Right renal cortex interstitium (tissue), 3 donors: ENCODE results near the gene ULK4. TPM values are rescaled to one million over a fixed set of nuclear protein-coding genes. Genes with fewer than 3 reads are reported as not detected.
"Not testable (repeated sequence)": the region's sequence is repeated elsewhere in the genome, so short reads cannot be mapped to it uniquely, and the experiment has no call there.

Source experiments
- DNase-seq, 3 donors: peaks; one replicate each; pipeline ENCODE4 v3.0.0-alpha.2; 2013; ENCODE audit warnings: low read depth in 3 of 3, low spot score in 2 of 3
- polyA plus RNA-seq, 3 donors: library from polyadenylated mRNA; unstranded; fragments of 120-200 nt; gene quantifications; one replicate each; pipeline ENCODE4 v1.2.1, GENCODE V29; 2013; ENCODE audit not compliant: insufficient read length in 3 of 3

The ULK4 gene
- polyA plus RNA-seq, 3 donors: 4.7 to 5.3 (median 4.8) TPM

DNA sequence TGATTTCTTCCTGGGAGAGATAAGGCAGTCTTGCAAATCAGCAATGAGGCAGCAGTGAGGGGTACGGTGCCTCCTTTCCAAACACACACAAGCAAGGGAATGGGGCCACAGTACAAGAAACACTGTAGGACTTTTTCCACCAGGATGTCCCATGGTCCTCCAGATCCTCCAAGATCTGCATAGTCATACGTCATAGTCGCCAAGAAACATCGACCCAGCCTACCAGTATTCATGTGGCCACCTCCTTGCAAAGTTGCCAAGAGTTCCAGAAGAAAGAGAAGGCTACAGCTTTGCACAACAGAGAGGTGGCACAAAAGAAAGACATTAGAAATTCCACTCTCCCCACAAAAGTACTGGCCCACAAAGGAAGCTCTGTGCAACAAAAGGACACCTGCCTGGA is 504.7 kb downstream of the ULK4 start:
- DNase-seq: no peak

DNA sequence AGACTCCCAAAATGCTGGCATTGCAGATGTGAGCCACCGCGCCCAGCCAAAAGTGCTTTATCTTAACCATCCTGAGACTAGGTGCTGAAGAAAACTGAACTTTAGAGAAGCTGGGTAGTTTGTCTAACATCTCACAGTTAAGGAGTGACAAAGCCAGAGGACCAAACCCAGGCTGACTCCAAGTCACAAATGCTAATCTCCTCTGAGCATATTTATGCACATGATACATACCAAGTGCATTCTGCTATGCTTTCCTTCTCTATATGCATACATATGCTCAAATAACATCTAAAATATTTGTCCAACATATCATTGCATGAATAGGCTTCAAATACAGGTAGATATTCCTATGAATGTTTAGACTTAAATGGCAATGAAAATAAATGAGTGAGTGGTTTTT is 505.7 kb downstream of the ULK4 start:
- no peak for DNase-seq

DNA sequence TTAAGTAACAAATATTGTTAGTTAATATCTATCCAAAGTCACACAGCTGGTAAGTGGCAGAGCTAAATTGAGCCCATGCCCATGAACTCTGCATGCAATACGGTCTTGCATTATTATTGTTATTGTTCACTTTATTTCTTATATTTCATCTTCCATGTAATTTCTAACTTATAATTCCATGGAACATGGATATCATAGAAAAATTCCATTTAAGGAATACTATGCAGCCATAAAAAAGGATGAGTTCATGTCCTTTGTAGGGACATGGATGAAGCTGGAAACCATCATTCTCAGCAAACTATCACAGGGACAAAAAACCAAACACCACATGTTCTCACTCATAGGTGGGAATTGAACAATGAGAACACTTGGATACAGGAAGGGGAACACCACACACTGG is 508.3 kb downstream of the ULK4 start:
- DNase-seq: not testable (repeated sequence)

DNA sequence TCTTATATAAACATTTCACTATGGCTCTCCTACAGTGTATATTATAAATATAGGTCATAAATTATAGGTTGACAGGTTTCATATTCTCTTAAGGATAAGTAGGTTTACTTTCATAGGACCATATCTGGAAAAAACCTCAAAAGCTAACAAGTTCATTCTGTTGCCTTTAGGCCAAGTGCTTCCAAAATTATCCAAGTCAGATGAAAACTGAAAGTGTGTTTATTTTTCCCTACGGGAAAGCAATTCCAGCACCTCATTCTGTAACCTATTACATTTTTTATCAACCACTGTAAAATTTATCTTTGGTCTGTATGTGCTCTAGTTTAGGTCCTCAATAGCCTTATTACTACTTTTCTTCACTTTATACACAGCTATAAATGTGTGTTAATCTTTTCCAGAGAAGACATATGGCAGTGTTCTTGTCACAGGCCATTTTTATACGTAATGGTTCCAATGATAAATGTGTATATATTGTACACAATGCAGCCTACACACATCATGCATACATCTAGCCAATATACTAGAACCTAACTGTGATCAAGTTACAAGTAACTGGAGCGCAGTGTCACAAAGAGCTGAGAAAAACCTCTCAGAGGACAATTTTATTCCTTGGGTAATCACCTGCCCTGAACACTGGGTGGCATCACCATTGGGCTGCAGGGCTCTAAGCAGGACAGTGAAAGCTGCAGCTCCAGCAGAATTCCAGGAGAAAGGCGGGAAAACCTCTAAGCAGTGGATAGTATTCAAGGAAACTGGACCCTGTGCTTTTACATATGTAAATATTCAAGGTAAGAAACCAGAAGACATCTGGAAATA is 511.3 kb downstream of the ULK4 start:
- no peak for DNase-seq

DNA sequence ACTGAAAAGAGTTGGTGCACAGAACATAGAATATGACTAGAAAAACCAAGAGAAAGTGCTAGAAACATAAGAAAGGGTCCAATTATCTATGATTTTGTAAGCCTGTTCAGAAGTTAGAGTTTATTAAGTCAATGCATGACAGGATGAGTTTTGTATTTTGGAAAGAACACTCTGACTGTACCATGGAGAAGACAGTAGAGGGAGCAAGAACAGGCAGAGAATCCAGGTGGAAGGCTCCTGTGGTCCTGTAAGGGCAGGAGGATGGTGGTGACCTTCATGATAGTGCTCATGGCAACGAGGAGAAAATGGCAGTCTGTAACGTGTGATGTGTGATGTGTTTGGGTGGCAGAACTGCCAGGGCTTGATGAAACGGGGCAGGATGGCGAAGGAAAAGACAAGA is 513.5 kb downstream of the ULK4 start:
- no peak for DNase-seq

DNA sequence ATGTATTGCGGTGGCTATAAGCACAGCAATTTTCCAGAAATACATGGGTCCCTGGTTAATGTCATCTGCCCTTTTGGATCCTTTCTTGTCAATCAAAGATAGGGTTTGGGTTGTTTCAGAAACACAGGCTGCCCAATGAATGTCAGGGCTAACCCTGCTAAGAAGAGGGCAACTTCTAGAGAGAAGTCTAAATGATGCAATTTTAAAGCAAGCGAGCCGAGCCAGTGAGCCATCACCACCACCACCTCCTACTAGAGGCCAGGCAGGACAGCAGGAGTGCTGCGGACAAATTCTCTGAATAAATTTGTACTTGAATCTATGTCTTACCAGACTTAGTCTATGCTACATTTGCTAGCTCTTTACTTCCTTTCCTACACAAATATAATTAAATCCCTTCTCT is 514.2 kb downstream of the ULK4 start:
- no peak for DNase-seq

DNA sequence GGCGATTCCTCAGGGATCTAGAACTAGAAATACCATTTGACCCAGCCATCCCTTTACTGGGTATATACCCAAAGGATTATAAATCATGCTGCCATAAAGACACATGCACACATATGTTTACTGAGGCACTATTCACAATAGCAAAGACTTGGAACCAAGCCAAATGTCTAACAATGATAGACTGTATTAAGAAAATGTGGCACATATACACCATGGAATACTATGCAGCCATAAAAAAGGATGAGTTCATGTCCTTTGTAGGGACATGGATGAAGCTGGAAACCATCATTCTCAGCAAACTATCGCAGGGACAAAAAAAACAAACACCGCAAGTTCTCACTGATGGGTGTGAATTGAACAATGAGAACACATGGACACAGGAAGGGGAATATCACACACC is 515.6 kb downstream of the ULK4 start:
- DNase-seq: not testable (repeated sequence)

DNA sequence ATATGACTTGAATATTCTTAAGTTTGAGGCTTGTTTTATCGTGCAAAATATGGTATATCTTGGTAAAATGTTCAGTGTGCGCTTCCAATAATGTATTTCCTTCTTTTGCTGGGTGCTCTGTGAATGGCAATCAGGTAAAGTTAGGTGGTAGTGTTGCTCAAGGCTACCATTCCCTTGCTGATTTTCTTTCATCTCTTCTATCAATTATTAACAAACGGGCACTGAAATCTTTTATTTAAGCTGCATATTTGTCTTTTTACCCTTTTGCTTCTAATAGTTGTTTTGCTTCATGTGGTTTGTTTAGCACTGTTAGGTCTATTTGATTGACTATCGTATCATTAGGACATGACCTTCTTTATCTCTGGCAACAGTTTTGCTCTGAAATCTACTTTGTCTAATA is 520.3 kb downstream of the ULK4 start:
- no peak for DNase-seq

DNA sequence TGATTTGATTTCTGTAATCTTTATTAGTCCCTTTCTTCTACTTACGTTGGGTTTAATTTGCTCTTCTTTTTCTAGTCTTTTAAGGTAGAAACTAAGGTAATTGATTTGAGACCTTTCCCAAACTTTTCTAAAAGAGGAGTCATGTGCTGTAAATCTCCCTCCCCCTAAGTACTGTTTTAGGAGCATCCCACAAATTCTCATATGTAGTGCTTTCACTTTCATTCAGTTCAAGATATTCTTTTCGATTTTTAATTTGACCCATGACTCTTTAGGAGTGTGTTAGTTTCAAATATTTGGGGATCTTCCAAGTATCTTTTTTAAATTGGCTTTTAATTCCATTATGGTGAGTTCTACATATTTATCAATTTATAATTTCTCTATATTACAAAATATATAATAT is 520.8 kb downstream of the ULK4 start:
- no peak for DNase-seq

DNA sequence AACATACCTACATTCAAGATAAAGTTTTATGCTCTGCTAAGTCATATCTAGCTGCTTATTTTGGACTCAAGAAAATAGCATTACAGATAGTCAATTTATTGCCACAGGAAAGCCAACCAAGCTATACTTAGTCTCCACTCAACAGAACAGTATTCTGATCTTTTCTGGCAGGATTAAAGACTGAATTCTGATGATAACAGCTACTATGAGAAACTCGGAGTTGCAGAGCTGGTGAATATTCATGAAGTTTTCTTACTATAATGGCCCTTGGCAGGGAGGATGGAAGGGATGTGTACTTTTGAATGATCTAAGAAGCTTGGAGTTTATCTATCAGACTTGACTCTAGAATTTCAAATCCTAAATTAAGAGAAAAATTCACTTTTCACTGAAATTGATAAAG is 524.9 kb downstream of the ULK4 start:
- DNase-seq: no peak

DNA sequence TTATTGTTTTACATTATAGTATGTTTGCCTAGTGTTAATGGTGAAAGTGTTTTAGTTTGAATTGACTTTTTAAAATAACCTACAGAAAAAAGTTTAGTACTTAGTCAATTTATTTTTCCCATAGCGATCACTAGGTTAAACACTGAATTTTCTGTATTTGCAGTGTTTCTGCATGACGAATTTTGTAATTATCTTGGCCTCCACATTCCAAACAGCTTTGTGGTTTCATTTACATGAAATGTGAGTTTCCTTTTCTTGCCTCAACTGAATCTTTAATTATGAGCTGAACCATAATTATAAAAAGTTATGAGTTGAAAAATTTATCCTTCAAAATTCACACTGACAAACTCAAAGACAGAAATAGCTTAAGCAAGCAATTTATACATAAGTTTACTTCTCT is 527.1 kb downstream of the ULK4 start:
- DNase-seq: no peak

DNA sequence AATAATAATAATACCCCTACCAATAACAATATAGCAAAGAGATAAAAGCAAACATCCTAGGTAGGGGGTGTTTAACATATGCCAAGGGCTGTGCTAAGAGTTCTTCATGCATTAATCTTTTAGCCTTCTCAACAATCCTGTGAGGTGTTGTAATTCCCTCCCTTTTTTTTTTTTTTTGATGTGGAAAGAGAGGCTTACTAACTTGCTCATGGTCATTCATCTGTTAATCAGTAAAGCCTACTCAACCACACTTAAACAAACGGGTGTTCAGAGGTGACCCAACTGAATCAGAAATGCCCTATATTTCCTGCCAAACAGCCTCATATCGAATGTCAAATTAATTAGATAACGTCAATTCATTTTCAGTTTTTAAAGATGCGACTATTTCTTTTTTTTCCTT is 530.5 kb downstream of the ULK4 start:
- no peak for DNase-seq

DNA sequence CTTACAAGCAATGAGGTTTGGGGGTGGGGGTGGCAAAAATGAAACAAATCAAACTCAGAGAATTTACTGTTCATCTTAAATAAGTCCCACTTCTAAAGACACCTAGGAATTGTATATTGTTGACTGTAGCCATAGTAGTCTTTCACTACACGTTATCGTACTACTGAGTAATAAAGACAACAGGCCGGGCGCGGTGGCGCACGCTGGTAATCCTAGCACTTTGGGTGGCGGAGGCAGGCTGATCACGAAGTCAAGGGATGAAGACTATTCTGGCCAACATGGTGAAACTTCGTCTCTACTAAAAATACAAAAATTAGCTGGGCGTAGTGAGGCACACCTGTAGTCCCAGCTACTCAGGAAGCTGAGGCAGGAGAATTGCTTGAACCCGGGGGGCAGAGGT is 531.0 kb downstream of the ULK4 start:
- DNase-seq: no peak

DNA sequence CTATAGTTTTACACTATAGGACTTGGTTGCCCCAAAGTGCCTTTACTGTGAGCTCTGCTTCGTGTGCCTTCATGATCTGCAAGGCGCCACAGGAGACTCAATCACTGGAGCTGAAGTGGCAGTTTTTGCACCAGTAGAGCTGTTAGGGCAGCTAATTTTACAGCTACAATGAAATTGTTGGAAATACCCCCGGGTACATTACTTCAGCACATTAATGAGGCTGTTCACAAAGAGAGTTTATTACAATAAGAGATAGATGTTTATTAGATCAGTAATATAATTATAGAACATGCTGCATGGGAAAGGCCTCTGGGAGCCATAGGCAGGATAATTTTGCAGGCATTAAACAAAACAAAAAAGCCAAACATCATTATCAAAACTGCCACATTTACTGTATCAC is 531.5 kb downstream of the ULK4 start:
- no peak for DNase-seq

DNA sequence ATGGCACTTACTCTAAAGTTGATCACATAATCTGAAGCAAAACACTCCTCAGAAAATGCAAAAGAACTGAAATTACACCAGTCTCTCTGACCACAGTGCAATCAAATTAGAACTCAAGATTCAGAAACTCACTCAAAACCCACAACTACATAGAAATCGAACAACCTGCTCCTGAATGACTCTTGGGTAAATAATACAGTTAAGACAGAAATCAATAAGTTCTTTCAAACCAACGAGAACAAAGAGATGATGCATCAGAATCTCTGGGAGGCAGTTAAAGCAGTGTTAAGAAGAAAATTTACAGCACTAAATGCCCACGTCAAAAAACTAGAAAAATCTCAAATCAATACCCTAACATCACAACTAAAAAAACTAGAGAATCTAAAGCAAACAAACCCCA is 535.4 kb downstream of the ULK4 start:
- DNase-seq: no peak

DNA sequence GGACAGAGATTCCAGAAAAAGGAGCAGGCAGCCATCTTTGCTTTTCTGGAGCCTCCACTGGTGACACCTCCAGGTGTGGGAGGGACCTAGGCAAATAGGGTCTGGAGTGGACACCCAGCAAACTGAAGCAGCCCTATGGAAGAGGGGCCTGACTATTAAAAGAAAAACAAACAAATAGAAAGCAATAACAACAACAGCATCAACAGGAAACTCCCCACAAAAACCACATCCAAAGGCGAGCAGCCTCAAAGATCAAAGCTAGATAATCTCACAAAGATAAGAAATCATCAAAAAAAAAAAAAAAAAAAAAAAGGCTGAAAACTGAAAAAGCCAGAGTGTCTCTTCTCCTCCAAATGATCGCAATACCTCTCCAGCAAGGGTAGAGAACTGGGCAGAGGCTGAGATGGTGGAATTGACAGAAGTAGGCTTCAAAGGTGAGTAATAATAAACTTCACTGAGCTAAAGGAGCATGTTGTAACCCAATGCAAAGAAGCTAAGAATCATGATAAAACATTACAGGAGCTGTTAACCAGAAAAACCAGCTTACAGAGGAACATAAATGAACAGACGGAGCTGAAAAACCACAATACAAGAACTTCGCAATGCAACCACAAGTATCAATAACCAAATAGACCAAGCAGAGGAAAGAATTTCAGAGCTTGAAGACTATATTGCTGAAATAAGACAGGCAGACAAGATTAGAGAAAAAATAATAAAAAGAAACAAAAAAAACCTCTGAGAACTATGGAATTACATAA is 537.2 kb downstream of the ULK4 start:
- no peak for DNase-seq

DNA sequence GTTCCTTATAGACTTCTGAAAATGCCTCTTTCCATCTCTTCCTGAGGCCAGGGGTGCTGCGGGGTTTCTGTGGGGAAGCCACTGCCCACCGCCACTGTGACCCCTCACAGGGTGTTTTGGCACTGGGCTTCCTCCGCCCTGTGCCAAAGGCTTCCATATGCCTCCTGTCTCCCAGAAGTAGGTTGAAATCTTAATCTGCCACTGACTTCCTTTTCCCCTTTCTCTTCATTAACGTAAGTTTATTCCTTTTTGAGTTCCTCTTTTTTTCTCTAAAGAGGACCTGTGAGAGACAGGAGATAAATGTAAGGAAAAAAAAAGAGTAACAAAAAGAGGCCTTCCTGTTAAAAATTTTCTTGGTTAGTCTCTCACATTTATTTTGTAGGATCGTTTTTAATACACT is 542.1 kb downstream of the ULK4 start:
- no peak for DNase-seq

DNA sequence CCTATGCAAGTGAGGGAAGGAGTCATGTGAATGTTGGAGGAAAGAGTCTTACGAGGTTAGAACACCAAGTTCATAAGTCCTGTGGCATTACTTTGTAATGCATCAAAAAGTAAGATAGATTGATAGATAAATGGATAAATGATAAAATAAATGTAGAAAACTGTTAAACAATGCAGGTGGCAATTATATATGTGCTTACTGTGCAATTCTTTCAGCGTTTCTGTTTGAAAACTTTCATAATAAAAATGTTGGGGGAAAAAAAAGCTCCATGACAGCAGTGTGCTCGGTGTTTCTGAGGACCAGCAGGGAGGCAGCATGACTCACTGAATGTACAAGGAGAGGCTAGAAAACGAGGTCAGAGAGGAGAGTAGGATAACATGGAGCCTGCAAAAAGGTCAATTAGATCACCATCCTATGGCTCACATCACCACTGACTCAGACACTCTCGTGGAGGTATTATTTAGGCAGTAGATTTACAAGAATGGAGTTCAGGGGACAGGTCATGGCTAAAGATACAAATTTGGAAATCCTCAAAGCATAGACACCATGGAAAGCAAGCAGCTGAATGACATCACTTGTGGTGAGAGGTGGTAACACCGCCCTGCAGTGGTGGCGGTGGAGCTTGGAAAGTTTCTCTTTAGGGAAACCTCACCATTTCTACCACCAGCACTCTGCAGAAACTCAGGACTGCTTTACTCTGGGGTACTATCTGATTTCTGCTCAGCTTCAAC is 542.8 kb downstream of the ULK4 start:
- DNase-seq: no peak

DNA sequence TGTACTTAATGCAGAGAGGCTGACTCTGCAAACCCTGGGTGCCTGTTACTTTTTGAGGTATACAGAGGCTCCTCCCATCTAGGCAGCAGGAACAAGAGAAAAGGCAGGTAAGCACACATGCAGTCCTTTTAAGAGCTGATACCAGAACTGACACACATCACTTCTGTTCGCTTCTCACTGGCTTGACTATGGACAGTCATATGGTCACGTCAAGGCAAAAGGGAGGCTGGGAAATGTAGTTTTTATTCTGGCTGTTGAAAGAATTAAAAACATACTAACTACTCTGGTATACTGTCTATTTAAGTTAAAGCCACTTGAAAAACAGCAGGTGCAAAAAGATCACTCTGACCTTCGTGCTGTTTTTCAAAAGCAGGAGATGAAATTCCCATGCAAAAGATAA is 544.3 kb downstream of the ULK4 start:
- no peak for DNase-seq

DNA sequence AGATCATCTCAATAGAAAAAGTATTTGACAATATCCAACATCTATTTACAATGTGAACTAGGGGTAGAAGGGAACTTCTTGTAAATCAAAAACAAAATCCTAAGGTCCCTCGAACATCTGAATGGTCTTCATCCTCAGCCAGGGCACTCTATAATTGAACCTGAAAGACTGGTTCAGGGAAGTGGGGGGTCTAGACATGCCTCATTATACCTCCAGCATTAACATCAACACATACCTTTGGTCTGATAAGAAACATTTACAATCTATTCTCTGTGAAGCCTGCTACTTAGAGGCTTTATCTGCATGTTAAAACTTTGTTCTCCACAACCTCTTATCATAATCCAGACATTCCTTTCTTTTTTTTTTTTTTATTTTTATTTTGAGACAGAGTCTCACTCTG is 550.8 kb downstream of the ULK4 start:
- DNase-seq: no peak

DNA sequence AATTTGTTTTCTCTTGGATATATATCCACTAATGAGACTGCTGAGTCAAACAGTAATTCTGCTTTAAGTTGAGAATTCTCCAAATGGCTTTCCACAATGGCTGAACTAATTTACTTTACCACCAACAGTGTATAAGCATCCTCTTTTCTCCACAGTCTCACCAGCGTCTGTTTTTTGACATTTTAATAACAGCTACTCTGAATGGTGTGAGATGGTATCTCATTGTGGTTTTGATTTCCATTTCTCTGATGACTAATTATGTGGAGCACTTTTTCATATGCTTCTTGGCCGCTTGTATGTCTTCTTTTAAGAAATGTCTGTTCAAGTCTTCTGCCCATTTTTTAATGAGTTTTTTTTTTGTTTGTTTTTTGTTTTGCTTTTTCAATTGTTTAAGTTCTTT is 556.4 kb downstream of the ULK4 start:
- no peak for DNase-seq

DNA sequence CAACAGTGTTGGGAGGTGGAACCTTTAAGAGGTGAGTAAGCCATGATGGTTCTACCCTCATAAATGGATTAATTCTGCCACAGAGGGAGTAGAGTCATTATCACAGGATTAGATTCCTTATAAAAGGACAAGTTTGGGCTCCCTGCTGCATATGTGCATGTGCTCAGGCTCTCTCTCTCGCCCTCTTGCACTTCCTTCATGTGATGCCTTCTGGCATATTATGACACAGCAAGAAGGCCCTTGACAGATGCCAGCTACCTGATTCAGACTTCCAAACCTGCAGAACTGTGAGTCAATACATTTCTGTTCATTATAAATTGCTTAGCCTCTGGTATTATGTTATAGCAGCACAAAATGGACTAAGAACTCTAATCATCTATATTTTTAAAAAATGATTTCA is 557.3 kb downstream of the ULK4 start:
- no peak for DNase-seq
